ENCODE measurements around the gene PLA1A. TPM values are rescaled to one million over a fixed set of nuclear protein-coding genes. Genes with fewer than 3 reads are reported as not detected.

PLA1A gene
- polyA plus RNA-seq, 1 experiment, result not detected

DNA sequence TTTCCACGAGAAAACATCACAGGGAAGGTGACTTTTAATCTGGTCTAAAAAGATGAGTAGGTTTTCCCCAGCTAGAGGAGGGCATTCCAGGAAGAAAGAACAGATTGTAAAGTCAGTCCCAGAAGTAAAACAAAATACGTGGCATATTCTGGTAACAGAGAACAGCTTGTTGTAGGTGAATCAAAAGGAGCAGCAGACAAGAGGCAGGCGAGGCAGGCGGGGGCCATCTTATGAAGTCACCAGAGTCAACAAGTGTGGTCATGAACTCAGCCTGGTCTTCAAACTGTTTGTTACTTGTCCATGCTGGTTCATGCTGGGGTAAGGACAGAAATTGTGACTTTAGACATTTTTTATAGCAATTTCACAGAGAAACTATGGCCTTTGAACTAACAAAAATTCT is 66.7 kb downstream of the PLA1A start:
- CTCF ChIA-PET, result no interaction called here
- Histone ChIP-seq H3K4me3 (ENCODE audit: low read depth, low read length) (no peak overlapping the region), H3K27ac (ENCODE audit: low read depth, low read length) (no peak overlapping the region), H3K27me3 (ENCODE audit: control insufficient read depth, insufficient read depth, low read length) (no peaks in the 10 kb centered on the region), H3K9me3 (ENCODE audit: control insufficient read depth, insufficient read depth, low read length) (no peaks in the 10 kb centered on the region)
- TF ChIP-seq, protein P1, sequence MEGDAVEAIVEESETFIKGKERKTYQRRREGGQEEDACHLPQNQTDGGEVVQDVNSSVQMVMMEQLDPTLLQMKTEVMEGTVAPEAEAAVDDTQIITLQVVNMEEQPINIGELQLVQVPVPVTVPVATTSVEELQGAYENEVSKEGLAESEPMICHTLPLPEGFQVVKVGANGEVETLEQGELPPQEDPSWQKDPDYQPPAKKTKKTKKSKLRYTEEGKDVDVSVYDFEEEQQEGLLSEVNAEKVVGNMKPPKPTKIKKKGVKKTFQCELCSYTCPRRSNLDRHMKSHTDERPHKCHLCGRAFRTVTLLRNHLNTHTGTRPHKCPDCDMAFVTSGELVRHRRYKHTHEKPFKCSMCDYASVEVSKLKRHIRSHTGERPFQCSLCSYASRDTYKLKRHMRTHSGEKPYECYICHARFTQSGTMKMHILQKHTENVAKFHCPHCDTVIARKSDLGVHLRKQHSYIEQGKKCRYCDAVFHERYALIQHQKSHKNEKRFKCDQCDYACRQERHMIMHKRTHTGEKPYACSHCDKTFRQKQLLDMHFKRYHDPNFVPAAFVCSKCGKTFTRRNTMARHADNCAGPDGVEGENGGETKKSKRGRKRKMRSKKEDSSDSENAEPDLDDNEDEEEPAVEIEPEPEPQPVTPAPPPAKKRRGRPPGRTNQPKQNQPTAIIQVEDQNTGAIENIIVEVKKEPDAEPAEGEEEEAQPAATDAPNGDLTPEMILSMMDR (IDR thresholded peaks at IDR 0.05; ENCODE audit: low read depth, low read length), result no peak
- POLR2A ChIA-PET, result no interaction called here
- DNase-seq (ENCODE audit: low read depth, low spot score), result no peak

DNA sequence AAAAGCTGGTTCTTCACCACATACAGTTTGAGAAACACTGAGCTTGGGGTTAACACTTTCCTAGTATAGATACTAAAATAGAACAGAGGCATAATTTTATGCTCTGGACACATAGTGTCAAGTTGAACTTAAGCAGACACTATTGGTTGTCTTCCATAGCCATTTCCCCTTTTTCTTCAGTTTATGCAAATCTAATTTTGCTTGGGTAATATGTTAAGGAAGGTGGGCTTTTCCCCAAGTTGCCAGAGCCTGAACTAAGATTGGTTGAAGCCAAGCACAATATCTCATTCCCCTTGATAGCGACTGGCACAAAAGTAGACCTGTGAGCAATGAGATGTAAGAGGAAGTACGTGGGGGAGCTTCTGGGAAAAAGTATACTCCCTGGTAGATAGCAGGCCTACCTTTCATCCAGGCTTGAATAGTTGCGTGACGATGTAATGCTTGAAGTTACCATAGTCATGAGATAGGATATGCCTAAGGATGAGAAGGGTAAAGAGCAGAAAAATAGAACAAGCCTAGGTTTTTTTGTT is 67.2 kb downstream of the PLA1A start:
- Histone ChIP-seq H3K27ac (ENCODE audit: low read depth, low read length) (no peak overlapping the region), H3K9me3 (ENCODE audit: control insufficient read depth, insufficient read depth, low read length) (no peaks in the 10 kb centered on the region), H3K27me3 (ENCODE audit: control insufficient read depth, insufficient read depth, low read length) (no peaks in the 10 kb centered on the region), H3K4me3 (ENCODE audit: low read depth, low read length) (no peak overlapping the region)
- POLR2A ChIA-PET, result no interaction called here
- TF ChIP-seq, protein P1 (IDR thresholded peaks at IDR 0.05; ENCODE audit: low read depth, low read length), result no peak
- CTCF ChIA-PET, result no interaction called here
- DNase-seq (ENCODE audit: low read depth, low spot score), result no peak

DNA sequence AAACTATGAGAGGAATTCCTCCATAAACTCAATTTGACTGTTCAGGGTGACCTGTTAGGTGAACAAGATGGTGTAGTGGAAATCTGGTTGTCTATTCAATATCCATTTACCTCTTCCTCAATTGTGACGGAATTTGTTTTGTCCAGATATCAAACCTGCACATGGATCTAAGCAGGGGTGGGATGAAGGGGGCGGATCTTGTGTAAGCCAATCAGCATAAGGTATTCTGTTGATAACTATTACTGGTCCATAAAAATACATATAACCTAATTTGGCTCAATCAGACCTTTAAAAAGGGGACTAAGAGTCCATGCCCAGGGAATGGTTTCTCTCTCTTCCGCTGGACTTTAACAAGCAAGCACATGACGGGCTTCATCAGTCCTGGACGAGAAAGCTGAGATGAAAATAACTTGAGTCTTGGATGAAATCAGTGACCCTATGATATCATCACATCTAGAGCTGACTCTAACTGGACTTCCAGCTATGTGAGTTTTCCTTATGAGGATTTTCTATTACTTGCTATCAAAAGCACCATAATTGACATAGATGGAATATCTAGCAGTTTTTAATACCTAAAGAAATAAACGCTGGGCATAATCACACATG is 68.4 kb downstream of the PLA1A start:
- POLR2A ChIA-PET, result no interaction called here
- Histone ChIP-seq H3K4me3 (ENCODE audit: low read depth, low read length) (no peak overlapping the region), H3K27ac (ENCODE audit: low read depth, low read length) (no peak overlapping the region), H3K27me3 (ENCODE audit: control insufficient read depth, insufficient read depth, low read length) (no peaks in the 10 kb centered on the region), H3K9me3 (ENCODE audit: control insufficient read depth, insufficient read depth, low read length) (no peaks in the 10 kb centered on the region)
- no peak for DNase-seq (ENCODE audit: low read depth, low spot score)
- CTCF ChIA-PET, result no interaction called here
- TF ChIP-seq, protein P1 (IDR thresholded peaks at IDR 0.05; ENCODE audit: low read depth, low read length), result no peak

DNA sequence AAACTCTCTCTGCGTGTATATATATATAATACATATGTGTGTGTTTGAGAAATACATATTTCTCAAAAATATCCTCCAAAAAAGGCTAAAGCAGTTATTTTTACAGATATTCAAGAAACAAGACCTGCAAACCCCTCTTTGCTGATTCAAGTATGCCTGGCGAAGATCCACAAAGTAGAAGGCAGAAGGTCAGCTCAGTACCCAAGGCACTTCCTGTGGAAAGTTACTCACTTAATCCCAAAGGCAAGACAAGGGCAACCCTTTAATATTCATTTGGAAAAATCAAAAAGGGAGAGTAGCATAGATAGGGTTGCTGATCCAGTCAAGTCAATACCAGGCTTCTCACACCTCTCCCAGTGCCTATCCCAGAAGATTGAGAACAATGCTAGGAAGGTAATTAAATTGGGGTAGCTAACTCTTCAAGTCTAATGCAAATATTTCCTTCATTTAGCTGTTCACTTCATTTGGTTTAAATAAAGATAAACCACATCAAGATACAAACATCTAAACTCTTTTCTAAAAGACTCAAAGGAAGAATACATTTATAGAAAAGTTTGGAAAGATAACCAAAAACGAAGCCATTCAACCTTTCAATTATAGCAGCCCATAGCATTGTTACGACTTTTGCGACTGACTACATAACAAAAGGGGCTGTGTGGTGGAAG is 72.4 kb downstream of the PLA1A start:
- ChIA-PET POLR2A (no interaction called here), CTCF (no interaction called here)
- Histone ChIP-seq H3K4me3 (ENCODE audit: low read depth, low read length) (no peak overlapping the region), H3K27ac (ENCODE audit: low read depth, low read length) (no peak overlapping the region), H3K9me3 (ENCODE audit: control insufficient read depth, insufficient read depth, low read length) (no peaks in the 10 kb centered on the region), H3K27me3 (ENCODE audit: control insufficient read depth, insufficient read depth, low read length) (no peaks in the 10 kb centered on the region)
- DNase-seq (ENCODE audit: low read depth, low spot score), result no peak
- TF ChIP-seq, protein P1 (IDR thresholded peaks at IDR 0.05; ENCODE audit: low read depth, low read length), result no peak

DNA sequence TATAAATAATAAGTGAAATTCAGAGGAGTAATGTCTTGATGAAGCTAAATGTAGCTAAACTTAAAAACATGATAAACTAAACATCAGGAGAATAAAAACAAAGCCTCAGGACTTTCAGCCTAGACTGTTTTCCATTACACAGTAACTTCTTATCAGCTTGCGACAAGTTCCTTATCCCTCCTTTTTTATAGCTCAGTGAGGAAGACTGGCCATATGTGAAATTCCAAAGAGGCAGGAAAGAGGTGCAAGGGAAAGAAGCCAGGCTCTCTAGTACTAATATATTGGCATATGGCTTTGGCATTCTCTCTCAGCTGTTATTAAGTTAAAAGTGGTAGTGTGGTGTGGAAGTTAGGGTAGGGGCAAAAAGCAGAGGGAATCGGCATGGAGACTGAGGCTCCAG is 75.1 kb downstream of the PLA1A start:
- H3K27me3 ChIP-seq (ENCODE audit: control insufficient read depth, insufficient read depth, low read length), result no peaks in the 10 kb centered on the region
- POLR2A ChIA-PET, result interaction anchor here (0.9 kb wide), 1 partner anchor 209 kb away, joined by 3 read pairs; the partner anchor contains the start of gene TMEM39A
- no peak for DNase-seq (ENCODE audit: low read depth, low spot score)
- no peak overlapping the region for H3K27ac ChIP-seq (ENCODE audit: low read depth, low read length)
- TF ChIP-seq, protein P1 (IDR thresholded peaks at IDR 0.05; ENCODE audit: low read depth, low read length), result no peak
- H3K4me3 ChIP-seq (ENCODE audit: low read depth, low read length), result no peak overlapping the region
- CTCF ChIA-PET, result interaction anchor here (0.6 to 2.2 kb wide), 2 partner anchors 9 to 92 kb away, joined by 8 to 9 read pairs; no protein-coding TSS in a partner anchor
- no peaks in the 10 kb centered on the region for H3K9me3 ChIP-seq (ENCODE audit: control insufficient read depth, insufficient read depth, low read length)

Data from AG04450 (cell line).